GM21526 (cell line): ENCODE data around the gene PLET1.

Experiments
- ATAC-seq: cut with Tn5 transposase; IDR thresholded peaks from one replicate; pipeline ENCODE4 v1.9.1; 2021; ENCODE audit warnings: moderate library complexity; ENCODE audit not compliant: unreplicated experiment, low FRiP score

PLET1 gene, protein sequence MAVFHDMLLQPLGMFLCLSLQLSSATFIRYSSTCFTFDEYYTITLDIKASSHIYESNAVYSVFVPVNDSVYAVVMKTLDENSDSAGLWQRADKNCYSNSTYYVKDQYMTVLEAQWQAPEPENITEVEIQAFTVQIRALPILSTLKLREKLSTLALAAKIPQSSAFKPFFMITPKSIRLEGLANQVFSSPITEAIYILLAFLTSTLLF

DNA sequence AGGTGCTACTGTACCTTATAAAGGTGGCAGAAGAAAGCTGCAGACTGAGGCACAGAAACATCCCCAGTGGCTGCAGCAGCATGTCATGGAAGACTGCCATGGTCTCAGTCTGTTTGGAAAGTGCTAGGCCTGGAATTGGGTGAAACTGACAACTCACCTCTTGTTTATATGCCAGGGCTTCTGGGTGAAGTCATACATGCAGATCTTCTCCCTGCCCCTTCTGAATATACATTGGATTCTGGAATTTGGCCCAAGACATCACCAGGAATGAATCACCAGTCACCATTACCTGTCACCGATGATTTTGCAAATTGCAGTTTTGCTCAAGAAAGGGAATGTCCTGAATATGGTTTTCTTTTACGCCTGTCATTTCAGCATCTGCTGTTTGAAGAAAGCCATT lies at the start of gene PLET1:
Gene PLET1 (minus strand): TSS at position 371 of the 400 bp plus-strand sequence. CDS start 271 bp downstream, at position 100.
- ATAC-seq: no peak

DNA sequence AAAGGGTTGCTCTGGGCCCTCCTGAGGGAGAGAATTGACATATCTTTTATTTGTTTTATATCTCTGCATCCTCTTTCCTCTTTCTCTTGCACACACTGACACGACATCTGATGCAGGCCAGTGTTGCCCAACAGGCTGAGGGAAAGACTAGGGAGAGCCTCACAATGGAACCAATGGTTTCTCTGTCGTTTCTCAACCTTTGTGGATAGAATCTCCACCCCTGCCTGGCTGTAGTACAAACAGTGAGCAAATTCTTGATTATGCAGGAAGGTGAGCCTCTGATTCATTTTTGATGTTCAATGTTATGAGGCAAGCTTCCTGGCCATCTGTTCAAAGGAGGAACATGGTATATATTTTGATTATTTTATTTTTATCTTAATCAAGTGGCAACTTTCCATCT lies 49.8 kb upstream of the PLET1 start:
- no peak for ATAC-seq

DNA sequence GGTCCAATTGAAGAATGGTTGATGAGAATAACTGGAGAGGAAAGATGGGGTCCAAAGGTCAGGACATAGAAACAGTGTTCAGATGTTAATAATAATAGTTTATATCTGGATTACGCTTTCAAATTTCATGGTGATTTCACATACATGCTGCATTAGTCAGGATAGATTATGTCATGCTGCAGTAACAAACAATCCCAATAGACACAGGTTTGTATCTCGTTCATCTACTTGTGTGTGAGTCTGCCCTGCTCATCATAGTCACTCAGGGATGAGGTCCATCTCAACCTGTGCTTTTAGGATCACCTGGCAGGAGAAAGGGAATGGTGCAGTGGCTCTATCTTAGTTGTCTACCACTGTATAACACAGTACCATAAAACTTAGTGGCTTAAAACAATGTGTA lies 48.0 kb upstream of the PLET1 start:
- no peak for ATAC-seq

DNA sequence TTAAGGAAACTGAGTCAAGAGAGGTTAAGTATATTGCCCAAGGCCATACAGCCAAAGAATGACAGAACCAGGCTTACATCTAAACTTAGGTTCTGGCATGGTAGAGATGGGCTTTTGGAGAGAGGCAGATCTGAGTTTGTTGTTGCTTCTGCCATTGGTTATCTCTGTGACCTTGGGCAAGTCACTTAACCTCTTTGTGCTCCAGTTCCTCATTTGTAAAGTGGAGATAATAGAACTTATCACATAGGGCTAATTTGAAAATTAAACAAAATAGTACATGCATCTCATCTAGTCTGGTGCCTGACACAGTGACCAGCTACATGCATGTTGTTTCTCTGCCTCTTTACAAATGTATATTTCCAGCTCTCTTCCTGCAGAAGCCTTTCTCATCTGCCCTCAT lies 47.0 kb upstream of the PLET1 start:
- ATAC-seq: no peak

DNA sequence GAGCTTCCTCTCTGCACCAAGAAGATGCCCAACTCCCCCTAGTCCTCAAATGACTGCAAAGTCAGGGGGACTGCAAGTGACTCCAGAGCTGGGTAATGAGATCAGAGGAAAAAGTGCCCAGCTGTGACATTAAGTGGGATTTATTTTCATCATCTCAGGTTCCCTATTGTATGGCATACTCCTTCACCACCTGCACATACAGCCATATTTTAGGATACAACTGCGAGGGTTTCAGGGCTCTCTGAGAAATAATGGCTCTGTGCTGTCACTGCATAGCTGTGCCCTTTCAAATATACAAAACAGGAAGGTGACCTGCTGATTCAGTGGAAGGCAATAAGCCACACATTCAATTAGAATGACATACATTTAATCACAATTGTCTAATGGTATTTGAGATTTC lies 45.6 kb upstream of the PLET1 start:
- no peak for ATAC-seq

DNA sequence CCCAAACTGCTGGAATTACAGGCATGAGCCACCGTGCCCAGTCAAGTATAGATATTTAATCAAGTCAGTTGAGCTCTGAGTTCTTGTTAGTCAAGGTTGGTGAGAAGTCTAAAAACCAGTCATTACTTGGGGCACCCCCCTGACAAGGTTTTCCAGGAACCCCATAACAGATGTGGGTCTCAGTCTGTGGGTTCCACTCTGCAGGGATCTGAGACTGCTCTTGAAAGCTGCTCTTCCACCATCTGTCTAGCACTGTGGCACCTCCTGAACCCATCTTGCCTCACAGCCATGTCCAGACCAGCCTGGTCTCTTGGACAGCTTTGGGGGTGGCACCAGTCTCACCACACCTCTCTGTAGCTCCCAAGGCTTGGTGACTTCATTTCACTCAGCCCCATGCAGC lies 44.3 kb upstream of the PLET1 start:
- no peak for ATAC-seq

DNA sequence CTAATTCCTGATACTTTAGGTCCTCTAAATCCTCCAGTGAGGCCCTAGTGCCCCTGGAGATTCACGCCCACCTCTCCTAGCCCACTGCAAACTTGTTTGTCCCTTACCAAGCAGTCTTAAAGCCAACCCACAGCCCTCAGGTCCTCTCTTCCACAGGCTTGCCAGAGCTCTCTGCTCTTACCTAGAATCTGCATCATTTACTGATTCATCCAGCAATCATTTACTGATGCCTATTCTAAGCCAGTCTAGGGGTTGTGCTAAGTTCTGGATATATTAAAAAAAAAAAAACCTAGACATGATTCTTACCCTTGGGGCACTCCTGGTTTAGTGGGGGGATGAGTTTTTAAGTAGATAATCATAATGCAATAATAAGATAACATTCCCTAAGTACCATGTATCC lies 43.0 kb upstream of the PLET1 start:
- no peak for ATAC-seq

DNA sequence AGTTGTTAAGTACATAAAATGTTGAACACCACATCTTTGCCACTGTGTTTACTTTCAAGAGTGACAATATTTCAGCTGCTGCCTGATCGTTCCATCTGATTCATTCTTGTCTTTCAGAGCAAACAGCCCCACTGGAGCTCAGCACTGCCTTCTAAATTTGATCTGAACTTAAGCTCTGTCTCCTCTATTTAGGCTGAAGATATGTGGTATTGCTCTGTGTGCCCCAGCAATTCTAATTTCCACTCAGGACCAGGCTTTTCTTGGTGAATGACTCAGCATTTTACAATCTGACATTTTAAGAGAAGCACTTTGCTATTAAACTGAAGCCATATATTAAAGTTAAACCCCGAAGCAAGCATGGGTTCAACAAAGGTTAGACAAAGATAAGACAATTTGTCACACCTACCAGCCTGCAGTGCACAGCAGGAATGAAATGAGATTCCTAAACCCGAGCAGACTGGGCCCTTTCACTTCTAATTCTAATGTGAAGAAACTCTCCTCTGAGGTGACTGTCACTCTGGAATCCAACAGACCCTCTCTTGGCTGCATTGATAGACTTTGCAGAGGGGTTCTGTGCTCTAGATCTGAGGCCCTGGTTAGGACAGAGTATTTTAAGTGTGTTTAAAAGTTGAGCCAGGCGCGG lies 41.7 kb upstream of the PLET1 start:
- no peak for ATAC-seq

DNA sequence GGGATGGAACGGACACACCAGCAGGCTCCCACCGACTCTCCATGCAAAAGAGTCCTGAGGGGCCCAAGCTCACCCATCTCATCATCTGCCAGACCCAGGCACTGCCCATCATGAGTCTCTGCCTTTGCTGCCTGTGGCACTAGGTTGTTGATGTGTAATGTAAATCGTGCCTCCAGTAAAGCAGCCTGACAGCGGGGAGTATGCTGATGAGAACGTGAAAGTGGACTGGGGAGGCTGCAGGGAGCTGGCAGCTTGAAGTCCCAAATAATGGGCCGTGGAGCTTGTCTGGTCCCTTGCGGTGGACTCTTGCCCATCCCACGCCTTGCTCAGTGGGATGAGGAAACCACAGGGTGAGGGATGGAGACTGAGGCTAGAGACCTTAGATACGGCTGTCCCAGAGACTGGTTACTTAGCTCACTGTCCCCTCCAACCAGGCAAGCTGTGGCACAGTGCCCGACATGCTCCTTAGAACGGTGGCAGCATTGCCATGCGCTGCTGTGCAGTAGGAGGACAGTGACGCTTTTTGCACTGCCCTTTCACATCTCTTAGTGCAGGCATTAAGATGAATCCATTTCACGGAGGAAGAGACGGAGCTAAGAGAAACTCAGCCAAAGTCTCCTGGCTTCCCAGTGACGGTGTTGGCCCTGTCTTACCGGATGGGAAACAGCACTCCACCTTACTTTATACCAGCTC lies 39.6 kb upstream of the PLET1 start:
- no peak for ATAC-seq

DNA sequence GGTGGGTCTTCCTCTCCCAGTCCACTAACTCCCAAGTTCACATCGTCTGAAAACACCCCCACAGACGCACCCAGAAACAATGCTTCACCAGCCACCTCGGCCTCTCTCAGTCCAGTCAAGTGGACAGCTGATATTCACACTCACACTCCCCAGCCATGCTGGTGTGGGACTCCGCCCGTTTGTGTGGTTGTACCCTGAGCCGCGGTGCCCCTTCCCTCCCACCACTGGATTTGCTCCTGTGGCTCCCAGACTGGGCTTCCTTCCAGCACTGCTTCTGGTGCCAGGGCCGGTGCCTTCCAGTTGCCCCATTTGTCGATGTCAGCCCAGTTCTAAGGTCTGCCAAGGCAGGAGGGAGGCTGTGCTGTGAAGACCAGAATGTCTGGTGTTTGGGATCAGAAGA lies 37.9 kb upstream of the PLET1 start:
- ATAC-seq: no peak

DNA sequence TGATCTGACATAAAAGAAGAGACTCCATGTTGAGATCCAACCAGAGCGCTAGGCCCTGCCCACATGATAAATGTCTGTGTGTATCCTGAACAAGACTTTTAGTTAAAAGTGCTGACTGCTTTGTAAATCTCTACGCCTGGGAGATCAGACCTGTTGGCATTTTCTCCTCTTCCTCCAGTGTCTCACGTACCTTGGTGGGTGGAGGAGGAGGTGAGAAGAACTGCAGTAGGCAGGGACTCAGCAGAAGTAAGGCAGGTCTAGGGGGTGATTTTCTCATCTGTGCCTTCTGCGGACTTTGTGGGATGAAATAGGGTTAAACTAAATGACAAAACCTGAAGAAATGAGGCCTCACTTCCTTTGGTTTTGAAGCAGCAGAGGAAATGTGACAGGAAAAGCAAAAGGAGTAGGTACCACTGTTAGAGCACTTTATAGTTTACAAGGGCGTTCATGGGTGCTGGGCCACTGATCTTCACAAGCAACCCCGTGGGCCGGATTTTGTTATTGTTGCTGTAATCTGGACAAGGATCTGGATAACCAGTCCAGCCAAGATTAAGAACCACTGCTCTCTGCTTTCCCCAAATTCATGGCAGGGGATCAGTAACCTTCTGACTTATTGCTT lies 36.7 kb upstream of the PLET1 start:
- ATAC-seq: no peak

DNA sequence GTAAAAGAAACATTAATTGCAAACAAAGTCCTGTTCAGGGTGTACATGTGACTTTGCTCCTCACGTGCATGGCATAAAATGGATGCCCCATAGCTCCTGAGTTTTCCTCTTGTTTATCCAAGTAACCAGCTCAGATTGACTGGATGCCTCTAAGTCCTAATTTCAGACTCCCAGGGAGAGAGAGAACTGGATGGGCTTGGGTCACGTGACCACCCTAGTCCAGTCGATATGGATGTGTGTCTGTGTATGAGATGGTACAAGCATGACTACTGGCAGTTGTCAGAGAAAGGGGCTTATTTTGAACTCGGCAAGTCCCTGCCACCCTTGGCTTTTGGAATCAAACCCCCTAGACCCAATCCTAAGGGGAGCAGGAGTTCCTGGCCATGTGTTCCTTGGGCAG lies 35.4 kb upstream of the PLET1 start:
- ATAC-seq: no peak

DNA sequence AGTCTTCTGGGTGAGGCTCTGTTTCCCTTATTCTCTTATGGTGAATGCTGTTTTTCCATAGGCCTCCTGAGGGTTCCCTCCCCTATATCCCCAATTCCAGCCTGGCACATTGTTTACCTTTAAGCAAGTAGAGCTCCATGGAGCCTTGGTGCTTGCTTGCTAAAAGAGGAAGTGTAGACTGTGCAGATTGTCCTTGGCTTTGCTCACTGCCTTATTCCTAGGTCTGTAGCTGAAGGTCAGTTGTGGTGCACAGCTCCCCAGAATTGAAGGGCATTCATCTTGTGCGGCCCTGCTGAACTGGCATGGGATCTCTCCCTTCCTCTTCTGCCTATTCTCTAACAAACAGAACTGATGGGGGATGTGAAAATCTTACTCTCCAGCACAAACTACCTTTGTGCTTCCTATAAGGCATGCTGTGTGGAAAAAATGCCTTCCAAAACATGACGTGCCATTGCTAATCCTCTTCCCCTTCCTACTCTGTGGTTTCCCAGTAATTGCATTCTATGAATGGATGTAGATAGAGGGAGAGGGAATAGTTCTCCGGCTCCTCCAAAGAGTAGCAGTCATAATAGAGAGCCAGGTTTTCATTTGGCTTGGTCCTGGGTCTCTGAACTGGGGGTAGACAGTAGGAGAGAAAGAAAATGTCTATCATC lies 34.2 kb upstream of the PLET1 start:
- no peak for ATAC-seq

DNA sequence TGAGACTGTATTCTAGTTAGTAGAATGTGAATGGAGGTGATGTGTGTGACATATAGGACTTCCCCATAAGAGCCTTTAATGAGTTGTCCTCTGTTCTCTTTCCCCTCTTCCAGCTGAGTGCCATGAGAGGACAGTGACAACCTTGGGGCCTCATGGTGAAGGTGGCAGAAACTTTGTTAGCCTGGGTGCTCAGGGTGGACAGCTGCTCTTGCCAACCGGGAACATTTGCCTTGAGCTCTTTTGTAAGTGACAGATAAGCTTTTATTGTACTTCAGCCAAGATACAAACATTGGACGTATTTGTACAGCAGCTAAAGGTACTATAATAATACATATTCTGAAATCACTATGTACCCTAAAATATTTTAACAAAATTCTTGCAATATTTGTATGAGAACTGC lies 33.0 kb upstream of the PLET1 start:
- no peak for ATAC-seq

DNA sequence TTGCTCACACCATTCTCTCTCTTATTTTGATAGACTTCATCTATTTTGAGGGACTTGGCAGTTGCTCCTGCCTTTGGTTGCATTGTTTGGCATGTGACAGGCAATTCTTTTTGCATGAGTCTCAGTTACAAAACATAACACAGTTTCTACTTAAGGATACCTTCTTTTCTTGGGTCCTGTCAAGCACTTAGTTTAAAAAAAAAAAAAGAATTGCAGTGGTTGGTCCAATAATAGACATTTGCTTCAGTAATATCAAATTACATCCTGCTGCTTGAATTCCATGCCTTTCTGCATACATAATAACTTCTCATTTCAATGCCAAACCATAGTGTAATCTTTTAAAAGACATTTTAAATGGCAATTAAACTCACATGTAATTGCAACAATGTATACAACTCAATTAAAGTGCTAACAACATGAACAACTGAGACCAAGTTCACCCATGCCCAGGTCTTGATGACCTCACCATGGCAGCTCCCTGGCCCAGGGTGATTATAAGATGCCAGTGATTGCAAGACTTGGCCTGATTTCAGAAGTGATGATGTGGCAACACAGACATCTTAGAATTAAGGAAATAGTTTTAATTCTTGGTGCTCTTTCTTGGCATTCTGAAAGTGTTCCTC lies 32.2 kb upstream of the PLET1 start:
- ATAC-seq: no peak

DNA sequence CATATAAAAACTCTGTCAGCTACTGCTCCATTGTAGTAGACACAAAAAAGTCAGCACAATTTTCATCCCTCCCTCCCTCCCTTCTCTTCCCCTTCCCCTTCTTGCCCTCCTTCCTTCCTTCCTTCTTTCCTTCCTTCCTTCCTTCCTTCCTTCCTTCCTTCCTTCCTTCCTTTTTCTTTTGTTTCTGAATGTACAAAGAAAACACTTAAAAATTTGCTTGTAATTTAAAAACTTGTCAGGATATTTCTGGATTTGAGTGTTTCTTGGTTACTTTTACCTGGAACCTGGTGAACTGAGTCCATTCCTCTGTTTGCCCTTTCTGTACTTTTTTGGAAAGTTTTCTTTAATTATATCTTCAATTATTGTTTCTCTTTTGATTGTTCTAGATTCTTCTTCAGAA lies 31.5 kb upstream of the PLET1 start:
- ATAC-seq: no peak

DNA sequence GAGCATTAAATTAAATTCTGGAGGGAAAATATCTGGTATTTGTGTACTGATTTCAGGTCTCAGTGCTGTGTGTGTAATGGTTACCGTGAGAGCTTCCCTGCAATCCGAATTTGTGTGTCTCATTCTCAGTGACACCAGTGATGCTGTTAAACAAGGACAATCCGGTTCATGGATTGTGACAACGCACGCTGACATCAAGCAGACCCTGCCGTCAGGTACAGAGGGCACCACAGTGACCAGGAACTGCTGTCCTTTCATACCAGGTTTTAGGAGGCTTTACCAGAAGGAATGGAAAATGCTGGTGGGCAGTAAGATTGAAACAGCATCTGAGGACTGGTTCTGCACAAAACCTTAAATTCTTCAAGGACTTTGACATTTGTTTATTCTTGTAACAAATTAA lies 30.5 kb upstream of the PLET1 start:
- no peak for ATAC-seq

DNA sequence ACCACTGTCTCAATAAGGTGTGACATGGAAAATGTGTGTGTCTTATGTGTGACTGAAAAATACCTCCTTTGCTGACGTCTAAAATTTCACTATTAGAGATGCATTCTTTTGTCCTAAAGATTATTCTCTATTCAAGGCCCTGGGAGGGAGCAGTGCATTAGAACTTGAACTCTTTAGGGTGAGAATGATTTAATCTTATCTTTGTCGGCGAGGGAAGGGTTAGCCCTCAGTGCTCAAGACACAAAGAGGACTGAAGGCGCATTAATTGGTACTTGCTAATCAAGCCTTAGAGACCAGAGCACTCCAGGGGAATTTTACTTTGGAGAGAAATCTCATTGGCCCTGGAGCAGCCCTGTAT lies 29.8 kb upstream of the PLET1 start:
- ATAC-seq: no peak

DNA sequence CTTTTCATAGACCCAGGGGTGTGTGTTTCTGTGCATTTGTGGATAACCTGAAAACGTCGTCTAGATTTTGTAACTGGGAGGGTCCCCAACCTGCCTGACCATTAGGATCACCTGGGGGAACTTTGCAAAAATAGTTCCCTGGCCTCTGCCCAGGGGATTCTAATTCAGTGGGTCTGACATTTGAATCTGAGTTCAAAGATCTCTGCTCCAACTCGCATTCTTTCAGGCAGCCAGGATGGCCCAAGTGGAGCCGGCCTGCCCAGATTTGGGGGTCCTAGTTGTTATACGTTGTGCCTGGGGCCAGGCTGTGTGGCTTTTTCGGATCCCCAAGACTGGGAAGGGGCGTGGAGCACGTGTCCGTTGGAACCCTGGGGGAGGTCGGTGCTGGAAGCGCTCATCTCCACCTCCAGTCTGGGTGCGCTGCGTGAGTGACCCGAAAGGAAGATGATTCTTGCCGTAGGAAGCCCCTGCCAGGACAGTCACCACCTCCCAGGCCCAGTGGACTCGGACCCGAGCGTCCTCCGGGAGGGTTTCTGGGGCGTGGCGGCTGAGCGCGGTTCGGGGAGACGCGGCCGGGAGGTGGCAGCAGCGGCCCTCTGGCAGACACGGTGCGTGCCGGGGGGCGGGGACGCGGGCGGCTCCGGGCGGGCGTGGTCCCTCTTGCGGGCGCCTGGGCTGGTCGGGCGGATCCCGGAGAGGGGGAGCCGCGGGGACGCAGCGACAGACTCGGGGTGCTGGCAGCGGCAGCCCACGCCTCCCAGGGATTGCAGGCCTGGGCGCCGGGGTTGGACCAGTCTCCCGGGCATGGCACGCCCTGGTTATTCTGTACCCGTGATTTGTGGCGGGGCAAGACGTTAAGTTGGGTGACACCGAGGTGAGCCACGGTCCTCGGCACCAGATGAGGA lies 29.2 kb upstream of the PLET1 start:
- peak; percentile 89 for ATAC-seq

DNA sequence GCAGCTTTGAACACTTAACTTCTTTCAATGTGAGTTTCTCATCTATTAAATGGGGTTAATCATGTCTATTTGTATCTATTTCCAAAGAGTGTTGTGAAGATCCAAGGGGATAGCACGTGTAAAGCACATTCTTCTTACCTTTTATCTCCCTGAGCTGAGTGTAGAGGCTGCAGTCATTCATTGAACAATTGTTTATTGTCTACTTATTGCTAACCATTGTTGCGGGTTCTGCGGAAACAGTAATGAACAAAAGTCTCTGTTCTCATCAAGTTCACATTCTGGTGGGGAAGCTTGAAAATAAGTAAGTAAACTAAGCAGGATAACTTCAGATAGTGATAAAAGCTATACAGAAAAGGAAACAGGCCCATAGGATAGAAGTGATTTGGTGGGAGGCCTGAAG lies 27.4 kb upstream of the PLET1 start:
- no peak for ATAC-seq
